ENCODE results near the gene GTPBP8.
A peak's percentile ranks its signal among the peaks of the same experiment; 100 is the strongest.

The GTPBP8 gene

GRCh38 chr3:113034011-113034410, 43.2 kb downstream of the GTPBP8 start:
- Histone ChIP-seq H3K9me3 (ENCODE audit: insufficient read depth, low read length) (no peaks in the 10 kb centered on the region), H3K9ac (ENCODE audit: low read length) (no peak overlapping the region), H3K36me3 (replicated peaks; ENCODE audit: low read depth, low read length) (no peaks in the 10 kb centered on the region), H2AFZ (ENCODE audit: low read depth, low read length) (no peak overlapping the region), H4K20me1 (ENCODE audit: insufficient read depth, low read length) (no peaks in the 10 kb centered on the region), H3K4me3 (ENCODE audit: low read length) (no peak overlapping the region), H3K27ac (ENCODE audit: low read length) (no peak overlapping the region), H3K27me3 (ENCODE audit: low read depth, low read length) (no peaks in the 10 kb centered on the region), H3K4me1 (ENCODE audit: low read length) (no peaks in the 10 kb centered on the region), H3K4me2 (ENCODE audit: low read length) (no peak overlapping the region), H3K79me2 (ENCODE audit: low read length) (no peaks in the 10 kb centered on the region)
- TF ChIP-seq EZH2phosphoT487 (IDR thresholded peaks at IDR 0.05; ENCODE audit: low read depth) = no peak
- TF ChIP-seq, protein P1, sequence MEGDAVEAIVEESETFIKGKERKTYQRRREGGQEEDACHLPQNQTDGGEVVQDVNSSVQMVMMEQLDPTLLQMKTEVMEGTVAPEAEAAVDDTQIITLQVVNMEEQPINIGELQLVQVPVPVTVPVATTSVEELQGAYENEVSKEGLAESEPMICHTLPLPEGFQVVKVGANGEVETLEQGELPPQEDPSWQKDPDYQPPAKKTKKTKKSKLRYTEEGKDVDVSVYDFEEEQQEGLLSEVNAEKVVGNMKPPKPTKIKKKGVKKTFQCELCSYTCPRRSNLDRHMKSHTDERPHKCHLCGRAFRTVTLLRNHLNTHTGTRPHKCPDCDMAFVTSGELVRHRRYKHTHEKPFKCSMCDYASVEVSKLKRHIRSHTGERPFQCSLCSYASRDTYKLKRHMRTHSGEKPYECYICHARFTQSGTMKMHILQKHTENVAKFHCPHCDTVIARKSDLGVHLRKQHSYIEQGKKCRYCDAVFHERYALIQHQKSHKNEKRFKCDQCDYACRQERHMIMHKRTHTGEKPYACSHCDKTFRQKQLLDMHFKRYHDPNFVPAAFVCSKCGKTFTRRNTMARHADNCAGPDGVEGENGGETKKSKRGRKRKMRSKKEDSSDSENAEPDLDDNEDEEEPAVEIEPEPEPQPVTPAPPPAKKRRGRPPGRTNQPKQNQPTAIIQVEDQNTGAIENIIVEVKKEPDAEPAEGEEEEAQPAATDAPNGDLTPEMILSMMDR (IDR thresholded peaks at IDR 0.05; ENCODE audit: low read depth, low read length) = no peak

DNA sequence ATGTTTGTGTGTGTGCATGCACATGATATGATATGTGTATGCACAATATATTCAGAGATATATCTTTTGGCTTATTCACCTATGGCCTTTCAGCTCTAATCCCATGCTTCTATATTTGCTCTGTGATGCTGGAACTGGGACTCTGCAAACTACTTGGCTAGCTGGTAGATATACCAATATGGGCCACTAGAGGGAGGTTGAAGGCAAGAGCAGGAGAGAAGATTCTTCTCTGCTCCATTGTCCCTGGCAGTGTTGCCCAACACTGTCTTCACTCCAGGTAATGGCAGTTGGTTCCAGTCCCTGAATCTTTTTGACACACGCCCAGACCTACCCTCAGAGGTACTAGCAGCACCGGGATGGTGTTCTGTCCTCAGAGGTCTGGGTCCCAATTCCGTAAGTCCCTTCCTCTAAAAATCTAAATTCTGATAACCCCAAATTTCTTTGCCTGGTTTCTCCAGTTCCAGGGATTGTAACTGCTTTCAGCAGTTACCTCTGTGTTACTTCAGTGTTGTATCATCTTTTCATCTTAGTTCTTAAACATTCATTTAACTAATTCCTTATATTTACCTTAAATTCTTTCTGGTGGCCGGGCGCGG, 44.7 kb downstream of the GTPBP8 start:
- Histone ChIP-seq H2AFZ (ENCODE audit: low read depth, low read length) (no peak overlapping the region), H3K9ac (ENCODE audit: low read length) (no peak overlapping the region), H3K27me3 (ENCODE audit: low read depth, low read length) (no peaks in the 10 kb centered on the region), H3K9me3 (ENCODE audit: insufficient read depth, low read length) (no peaks in the 10 kb centered on the region), H4K20me1 (ENCODE audit: insufficient read depth, low read length) (no peaks in the 10 kb centered on the region), H3K79me2 (ENCODE audit: low read length) (no peaks in the 10 kb centered on the region), H3K4me1 (ENCODE audit: low read length) (no peaks in the 10 kb centered on the region; the same call in 1 of the 2 replicates), H3K4me3 (ENCODE audit: low read length) (no peak overlapping the region), H3K27ac (ENCODE audit: low read length) (no peak overlapping the region), H3K36me3 (replicated peaks; ENCODE audit: low read depth, low read length) (no peaks in the 10 kb centered on the region), H3K4me2 (ENCODE audit: low read length) (no peak overlapping the region)
- TF ChIP-seq, protein P1 (IDR thresholded peaks at IDR 0.05; ENCODE audit: low read depth, low read length) = peak; percentile 78
- TF ChIP-seq EZH2phosphoT487 (IDR thresholded peaks at IDR 0.05; ENCODE audit: low read depth) = no peak

DNA sequence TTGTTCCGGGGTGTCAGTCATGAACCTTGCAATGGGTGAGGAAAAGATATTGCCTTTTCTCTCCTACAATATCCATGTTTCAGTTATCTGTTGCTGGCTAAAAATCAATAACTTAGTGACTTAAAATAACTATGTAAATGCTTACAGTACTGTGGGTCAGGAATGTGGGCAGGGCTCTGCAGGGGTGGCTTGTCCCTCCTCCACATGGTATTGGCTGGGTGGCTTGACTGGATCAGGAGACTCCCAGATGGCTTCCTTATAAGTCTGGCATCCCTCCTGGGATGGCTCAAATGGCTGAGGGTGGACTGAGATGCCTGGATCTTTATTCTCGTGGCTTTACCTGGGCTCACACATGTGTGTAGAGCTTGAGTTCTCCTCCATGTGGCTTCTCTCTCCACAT, 47.5 kb downstream of the GTPBP8 start:
- Histone ChIP-seq H3K27me3 (ENCODE audit: low read depth, low read length) (no peaks in the 10 kb centered on the region), H3K36me3 (replicated peaks; ENCODE audit: low read depth, low read length) (no peaks in the 10 kb centered on the region), H3K9me3 (ENCODE audit: insufficient read depth, low read length) (no peaks in the 10 kb centered on the region), H3K9ac (ENCODE audit: low read length) (no peak overlapping the region), H4K20me1 (ENCODE audit: insufficient read depth, low read length) (no peaks in the 10 kb centered on the region), H3K79me2 (ENCODE audit: low read length) (no peaks in the 10 kb centered on the region), H2AFZ (ENCODE audit: low read depth, low read length) (no peak overlapping the region), H3K4me2 (ENCODE audit: low read length) (no peak overlapping the region), H3K4me1 (ENCODE audit: low read length) (no peaks in the 10 kb centered on the region; the same call in 1 of the 2 replicates), H3K4me3 (ENCODE audit: low read length) (no peak overlapping the region), H3K27ac (ENCODE audit: low read length) (no peak overlapping the region)
- TF ChIP-seq, protein P1 (IDR thresholded peaks at IDR 0.05; ENCODE audit: low read depth, low read length) = no peak
- no peak for TF ChIP-seq EZH2phosphoT487 (IDR thresholded peaks at IDR 0.05; ENCODE audit: low read depth)

GRCh38 chr3:113039546-113039945, 48.8 kb downstream of the GTPBP8 start:
- Histone ChIP-seq H3K4me1 (ENCODE audit: low read length) (no peaks in the 10 kb centered on the region; the same call in 1 of the 2 replicates), H3K4me2 (ENCODE audit: low read length) (no peak overlapping the region), H4K20me1 (ENCODE audit: insufficient read depth, low read length) (no peaks in the 10 kb centered on the region), H3K9ac (ENCODE audit: low read length) (no peak overlapping the region), H3K9me3 (ENCODE audit: insufficient read depth, low read length) (no peaks in the 10 kb centered on the region), H3K27me3 (ENCODE audit: low read depth, low read length) (no peaks in the 10 kb centered on the region), H3K4me3 (ENCODE audit: low read length) (no peak overlapping the region), H3K27ac (ENCODE audit: low read length) (no peak overlapping the region), H2AFZ (ENCODE audit: low read depth, low read length) (no peak overlapping the region), H3K79me2 (ENCODE audit: low read length) (no peaks in the 10 kb centered on the region), H3K36me3 (replicated peaks; ENCODE audit: low read depth, low read length) (no peaks in the 10 kb centered on the region)
- TF ChIP-seq EZH2phosphoT487 (IDR thresholded peaks at IDR 0.05; ENCODE audit: low read depth) = no peak
- TF ChIP-seq, protein P1 (IDR thresholded peaks at IDR 0.05; ENCODE audit: low read depth, low read length) = no peak

Data from OCI-LY3 (cell line).